A673 (cell line): ENCODE results near the gene STXBP5. TPM values are rescaled to one million over a fixed set of nuclear protein-coding genes. Genes with fewer than 3 reads are reported as not detected.
A peak's percentile ranks its signal among the peaks of the same experiment; 100 is the strongest.

Experiments used
- BruUV-seq: library from RNA; stranded (reverse); fragments of 400-500 nt; replicated peaks from 2 replicates; lab custom pipeline; 2021; lab: Mats Ljungman, UMichigan
- CTCF ChIA-PET: fragments of 300-600 bp; sonication (Branson Sonifier 250); formaldehyde crosslinking; loops from one replicate; lab custom pipeline; 2022; ENCODE audit warnings: antibody characterized with exemption; lab: Charles Lee
- POLR2A ChIA-PET: fragments of 300-600 bp; sonication (Branson Sonifier 250); formaldehyde crosslinking; loops from one replicate; lab custom pipeline; 2022; ENCODE audit warnings: antibody characterized with exemption; ENCODE audit not compliant: low non-redundant PET; lab: Charles Lee
- DNase-seq: peaks from one replicate; pipeline ENCODE4 v3.0.0-alpha.2; 2015; ENCODE audit warnings: low spot score
- H3K27ac ChIP-seq: fragments of 200-600 bp; sonication (generic); 2 replicates; pipeline ENCODE4 v1.5.1; 2016; ENCODE audit warnings: mixed run types, low read depth, mild to moderate bottlenecking, mixed read lengths, antibody characterized with exemption, low read length; ENCODE audit not compliant: poor library complexity, severe bottlenecking
- H3K27me3 ChIP-seq: fragments of 200-600 bp; sonication (generic); replicated peaks from 2 replicates; pipeline ENCODE4 v1.6.1; 2017; ENCODE audit warnings: mixed run types, low read depth, mild to moderate bottlenecking, mixed read lengths, antibody characterized with exemption, low read length; ENCODE audit not compliant: insufficient read depth, poor library complexity
- H3K36me3 ChIP-seq: fragments of 200-600 bp; sonication (generic); 2 replicates; pipeline ENCODE4 v1.6.1; 2016; ENCODE audit warnings: mixed run types, mild to moderate bottlenecking, mixed read lengths, antibody characterized with exemption, low read length; ENCODE audit not compliant: insufficient read depth, poor library complexity, severe bottlenecking
- H3K4me1 ChIP-seq: fragments of 200-600 bp; sonication (generic); 2 replicates; pipeline ENCODE4 v1.6.1; 2017; ENCODE audit warnings: mixed run types, mild to moderate bottlenecking, mixed read lengths, antibody characterized with exemption, low read length; ENCODE audit not compliant: insufficient read depth, poor library complexity, severe bottlenecking
- H3K4me3 ChIP-seq: fragments of 200-600 bp; sonication (generic); 2 replicates; pipeline ENCODE4 v1.5.1; 2016; ENCODE audit warnings: low read depth, mixed run types, mild to moderate bottlenecking, mixed read lengths, low read length; ENCODE audit not compliant: poor library complexity, severe bottlenecking
- H3K9me3 ChIP-seq: fragments of 200-600 bp; sonication (generic); 2 replicates; pipeline ENCODE4 v1.6.1; 2016; ENCODE audit warnings: mixed run types, low read depth, mild to moderate bottlenecking, mixed read lengths, antibody characterized with exemption, low read length; ENCODE audit not compliant: poor library complexity, severe bottlenecking
- EZH2 ChIP-seq: fragments of 200-600 bp; sonication (generic); IDR thresholded peaks from 2 replicates; pipeline ENCODE4 v1.6.1; 2017; ENCODE audit warnings: borderline replicate concordance, low read depth, mild to moderate bottlenecking, mixed read lengths, antibody characterized with exemption, low read length; ENCODE audit not compliant: poor library complexity, severe bottlenecking
- intact Hi-C: fragments of 100-400 bp; cut with micrococcal nuclease; formaldehyde crosslinking; loops from one replicate; pipeline ENCODE4 v1.10.0; 2022; ENCODE audit not compliant: unreplicated experiment
- total RNA-seq: library from RNA; stranded (reverse); gene quantifications from 2 replicates; pipeline ENCODE4 v1.2.3, GENCODE V29; 2021
- TF ChIP-seq, protein P1 (sequence below): fragments of 300-800, 200-600 bp; sonication (generic); conservative IDR thresholded peaks from 2 replicates; pipeline ENCODE4 v1.5.1; 2017; ENCODE audit warnings: low read depth, mild to moderate bottlenecking, antibody characterized with exemption, low read length, moderate library complexity, mixed read lengths

Gene STXBP5
- total RNA-seq, 1 experiment from 2014 or later, result 14.5 TPM

- TF ChIP-seq, protein P1, sequence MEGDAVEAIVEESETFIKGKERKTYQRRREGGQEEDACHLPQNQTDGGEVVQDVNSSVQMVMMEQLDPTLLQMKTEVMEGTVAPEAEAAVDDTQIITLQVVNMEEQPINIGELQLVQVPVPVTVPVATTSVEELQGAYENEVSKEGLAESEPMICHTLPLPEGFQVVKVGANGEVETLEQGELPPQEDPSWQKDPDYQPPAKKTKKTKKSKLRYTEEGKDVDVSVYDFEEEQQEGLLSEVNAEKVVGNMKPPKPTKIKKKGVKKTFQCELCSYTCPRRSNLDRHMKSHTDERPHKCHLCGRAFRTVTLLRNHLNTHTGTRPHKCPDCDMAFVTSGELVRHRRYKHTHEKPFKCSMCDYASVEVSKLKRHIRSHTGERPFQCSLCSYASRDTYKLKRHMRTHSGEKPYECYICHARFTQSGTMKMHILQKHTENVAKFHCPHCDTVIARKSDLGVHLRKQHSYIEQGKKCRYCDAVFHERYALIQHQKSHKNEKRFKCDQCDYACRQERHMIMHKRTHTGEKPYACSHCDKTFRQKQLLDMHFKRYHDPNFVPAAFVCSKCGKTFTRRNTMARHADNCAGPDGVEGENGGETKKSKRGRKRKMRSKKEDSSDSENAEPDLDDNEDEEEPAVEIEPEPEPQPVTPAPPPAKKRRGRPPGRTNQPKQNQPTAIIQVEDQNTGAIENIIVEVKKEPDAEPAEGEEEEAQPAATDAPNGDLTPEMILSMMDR, result no peak
- TF ChIP-seq EZH2, result no peak
- no peaks in the 10 kb centered on the region for H3K27me3 ChIP-seq
- DNase-seq, result no peak
- H3K27ac ChIP-seq, result no peak overlapping the region
- no TSS peak for BruUV-seq
- ChIA-PET POLR2A (no interaction called here), CTCF (no interaction called here)
- peaks cover 8% of the 10 kb centered on the region for H3K4me1 ChIP-seq
- H3K4me3 ChIP-seq, result no peak overlapping the region
- intact Hi-C loops, result loop anchor here (5.0 to 10.0 kb wide), 2 partner anchors 316 to 343 kb away; no protein-coding TSS in a partner anchor
- H3K9me3 ChIP-seq, result no peaks in the 10 kb centered on the region
- H3K36me3 ChIP-seq, result no peaks in the 10 kb centered on the region
Observed at GRCh38 chr6:147200711-147201110, 3.5 kb upstream of the STXBP5 start.

- TF ChIP-seq, protein P1, result no peak
- TF ChIP-seq EZH2, result no peak
- H3K36me3 ChIP-seq, result no peaks in the 10 kb centered on the region
- no peaks in the 10 kb centered on the region for H3K9me3 ChIP-seq
- H3K4me1 ChIP-seq, result peaks cover 10% of the 10 kb centered on the region
- H3K27me3 ChIP-seq, result no peaks in the 10 kb centered on the region
- intact Hi-C loops, result loop anchor here (5.0 to 10.0 kb wide), 2 partner anchors 317 to 345 kb away; no protein-coding TSS in a partner anchor
- ChIA-PET POLR2A (interaction anchor here (0.6 kb wide), 1 partner anchor 15 kb away, joined by 4 read pairs; no protein-coding TSS in a partner anchor), CTCF (no interaction called here)
- no peak for DNase-seq
- H3K4me3 ChIP-seq, result peak overlapping the region; percentile 90
- no TSS peak for BruUV-seq
- no peak overlapping the region for H3K27ac ChIP-seq
Observed at GRCh38 chr6:147201885-147202515, 2.2 kb upstream of the STXBP5 start.

GRCh38 chr6:147202516-147203310 lies 1.5 kb upstream of the STXBP5 start:
- no TSS peak for BruUV-seq
- Histone ChIP-seq H3K4me1 (peaks cover 10% of the 10 kb centered on the region), H3K27me3 (no peaks in the 10 kb centered on the region), H3K27ac (peak overlapping the region; percentile 84), H3K36me3 (no peaks in the 10 kb centered on the region), H3K9me3 (no peaks in the 10 kb centered on the region), H3K4me3 (peak overlapping the region; percentile 90)
- ChIA-PET POLR2A (interaction anchor here (0.6 kb wide), 2 partner anchors 15 to 770 kb away, joined by 3 to 4 read pairs; no protein-coding TSS in a partner anchor), CTCF (no interaction called here)
- intact Hi-C loops, result loop anchor here (5.0 to 10.0 kb wide), 2 partner anchors 318 to 345 kb away; no protein-coding TSS in a partner anchor
- DNase-seq, result peak; percentile 97
- TF ChIP-seq EZH2, result no peak
- TF ChIP-seq, protein P1, result no peak
